GM21717 (cell line): ENCODE measurements around the gene CCDC9B.

Source experiments
- ATAC-seq: cut with Tn5 transposase; IDR thresholded peaks from one replicate; pipeline ENCODE4 v1.9.1; 2021; ENCODE audit warnings: mild to moderate bottlenecking, moderate library complexity; ENCODE audit not compliant: unreplicated experiment

CCDC9B gene

GRCh38 chr15:40293905-40294895 is 46.5 kb downstream of the CCDC9B start:
- no peak for ATAC-seq

- ATAC-seq: no peak
These were observed 47.7 kb downstream of the CCDC9B start for GRCh38 chr15:40293006-40293405.

GRCh38 chr15:40292246-40292645 is 48.5 kb downstream of the CCDC9B start:
- ATAC-seq: no peak

- ATAC-seq: no peak
These were observed 49.7 kb downstream of the CCDC9B start for GRCh38 chr15:40290918-40291574.

- no peak for ATAC-seq
These were observed 50.2 kb downstream of the CCDC9B start for GRCh38 chr15:40290545-40290917.

GRCh38 chr15:40289140-40289775 is 51.5 kb downstream of the CCDC9B start:
- ATAC-seq: no peak

GRCh38 chr15:40287968-40288367 is 52.8 kb downstream of the CCDC9B start:
- no peak for ATAC-seq

GRCh38 chr15:40287505-40287904 is 53.2 kb downstream of the CCDC9B start:
- ATAC-seq: no peak

- ATAC-seq: no peak
These were observed 53.9 kb downstream of the CCDC9B start for GRCh38 chr15:40286794-40287193.

- ATAC-seq: no peak
These were observed 54.6 kb downstream of the CCDC9B start for GRCh38 chr15:40286061-40286532.

- ATAC-seq: no peak
These were observed 55.2 kb downstream of the CCDC9B start for GRCh38 chr15:40285554-40286011.

GRCh38 chr15:40285151-40285550 is 55.6 kb downstream of the CCDC9B start:
- ATAC-seq: no peak

GRCh38 chr15:40283615-40284300 is 57.0 kb downstream of the CCDC9B start:
- ATAC-seq: no peak

GRCh38 chr15:40282869-40283614 is 57.7 kb downstream of the CCDC9B start, which contains the start of gene ANKRD63:
Gene ANKRD63 (minus strand): TSS chr15:40283064. CDS start chr15:40282586, 478 bp downstream.
- ATAC-seq: no peak

- ATAC-seq: no peak
These were observed 58.4 kb downstream of the CCDC9B start for GRCh38 chr15:40282147-40282868.

- no peak for ATAC-seq
These were observed 59.0 kb downstream of the CCDC9B start for GRCh38 chr15:40281801-40282146.
